WTC11 (cell line): ENCODE measurements around the gene FAM117B. TPM values are rescaled to one million over a fixed set of nuclear protein-coding genes. Genes with fewer than 3 reads are reported as not detected.
A peak's percentile ranks its signal among the peaks of the same experiment; 100 is the strongest.

ENCODE experiments used
- ATAC-seq: fragments of 200-7000 bp; cut with Tn5 transposase; 2 replicates; pipeline ENCODE4 v1.10.0; 2021; ENCODE audit warnings: mild to moderate bottlenecking, moderate library complexity
- CTCF ChIA-PET: fragments of 300-600 bp; sonication (Branson Sonifier 250); formaldehyde crosslinking; loops from one replicate; lab custom pipeline; 2021; ENCODE audit warnings: antibody characterized with exemption; lab: Charles Lee
- POLR2A ChIA-PET: fragments of 350-600 bp; sonication (Branson Sonifier 250); formaldehyde crosslinking; loops from one replicate; lab custom pipeline; 2021; ENCODE audit warnings: antibody characterized with exemption; lab: Charles Lee
- DNase-seq: peaks from one replicate; pipeline ENCODE4 v3.0.0; 2021; ENCODE audit warnings: low spot score
- H3K27ac Mint-ChIP-seq: 2 replicates; pipeline ENCODE4 v1.8.0; 2021; ENCODE audit warnings: mixed read lengths
- H3K27me3 Mint-ChIP-seq: 2 replicates; pipeline ENCODE4 v1.8.0; 2021; ENCODE audit warnings: low read depth, mild to moderate bottlenecking, moderate library complexity, mixed read lengths
- H3K36me3 Mint-ChIP-seq: 2 replicates; pipeline ENCODE4 v1.8.0; 2021; ENCODE audit warnings: mixed read lengths
- H3K4me1 Mint-ChIP-seq: 2 replicates; pipeline ENCODE4 v1.8.0; 2022; ENCODE audit warnings: mixed read lengths
- H3K4me3 Mint-ChIP-seq: 2 replicates; pipeline ENCODE4 v1.8.0; 2021; ENCODE audit warnings: mild to moderate bottlenecking, moderate library complexity, mixed read lengths
- H3K9me3 Mint-ChIP-seq: 2 replicates; pipeline ENCODE4 v1.8.0; 2021; ENCODE audit warnings: mixed read lengths
- CBFB ChIP-seq: sonication (generic); formaldehyde crosslinking; IDR thresholded peaks from 2 replicates; pipeline ENCODE4 v1.8.1; 2022; ENCODE audit warnings: mild to moderate bottlenecking, low read depth, missing genetic modification reagents
- E2F1 ChIP-seq: sonication (generic); formaldehyde crosslinking; IDR thresholded peaks from 2 replicates; pipeline ENCODE4 v1.8.0; 2022; ENCODE audit warnings: mild to moderate bottlenecking, missing genetic modification reagents
- EMX1 ChIP-seq: fragments of 250-450 bp; sonication (Bioruptor Pico); IDR thresholded peaks from 2 replicates; pipeline ENCODE4 v1.8.0; 2021; ENCODE audit warnings: mild to moderate bottlenecking
- MXD4 ChIP-seq: fragments of 250-450 bp; sonication (Bioruptor Pico); IDR thresholded peaks from 2 replicates; pipeline ENCODE4 v1.8.0; 2021; ENCODE audit warnings: mild to moderate bottlenecking, moderate library complexity, borderline replicate concordance
- NR2C2 ChIP-seq: sonication (generic); formaldehyde crosslinking; IDR thresholded peaks from 2 replicates; pipeline ENCODE4 v1.8.0; 2022; ENCODE audit warnings: mild to moderate bottlenecking, missing genetic modification reagents
- NR3C1 ChIP-seq: sonication (generic); formaldehyde crosslinking; conservative IDR thresholded peaks from 2 replicates; pipeline ENCODE4 v1.8.1; 2023; ENCODE audit warnings: low read depth, mild to moderate bottlenecking, missing genetic modification reagents
- PREB ChIP-seq: sonication (generic); formaldehyde crosslinking; IDR thresholded peaks from 2 replicates; pipeline ENCODE4 v1.8.1; 2022; ENCODE audit warnings: mild to moderate bottlenecking, missing genetic modification reagents, moderate library complexity, borderline replicate concordance
- SMAD4 ChIP-seq: sonication (generic); formaldehyde crosslinking; IDR thresholded peaks from 2 replicates; pipeline ENCODE4 v1.8.0; 2022; ENCODE audit warnings: mild to moderate bottlenecking, missing genetic modification reagents
- ZBTB21 ChIP-seq: sonication (generic); formaldehyde crosslinking; IDR thresholded peaks from 2 replicates; pipeline ENCODE4 v1.8.1; 2023; ENCODE audit warnings: mild to moderate bottlenecking, missing genetic modification reagents, borderline replicate concordance
- ZNF317 ChIP-seq: sonication (generic); formaldehyde crosslinking; IDR thresholded peaks from 2 replicates; pipeline ENCODE4 v1.8.1; 2023; ENCODE audit warnings: low read depth, mild to moderate bottlenecking, moderate library complexity, missing genetic modification reagents, borderline replicate concordance
- ZNF425 ChIP-seq: fragments of 250-450 bp; sonication (Bioruptor Pico); conservative IDR thresholded peaks from 2 replicates; pipeline ENCODE4 v1.9.0; 2021; ENCODE audit warnings: mild to moderate bottlenecking
- total RNA-seq: library from RNA; stranded (reverse); gene quantifications from 3 replicates; pipeline ENCODE4 v1.2.3, GENCODE V29; 2021
- TF ChIP-seq, protein P1 (sequence below): sonication (generic); formaldehyde crosslinking; IDR thresholded peaks from 2 replicates; pipeline ENCODE4 v1.8.0; 2023; ENCODE audit warnings: missing genetic modification reagents, mild to moderate bottlenecking, borderline replicate concordance
- TF ChIP-seq, protein P2 (sequence below): fragments of 250-450 bp; sonication (Bioruptor Pico); IDR thresholded peaks from 2 replicates; pipeline ENCODE4 v2.1.2; 2022; ENCODE audit warnings: mild to moderate bottlenecking, moderate library complexity
- TF ChIP-seq, protein P3 (sequence below): sonication (generic); formaldehyde crosslinking; IDR thresholded peaks from 2 replicates; pipeline ENCODE4 v1.8.0; 2022; ENCODE audit warnings: mild to moderate bottlenecking, missing genetic modification reagents
- TF ChIP-seq, protein P4 (sequence below): sonication (generic); formaldehyde crosslinking; IDR thresholded peaks from 2 replicates; pipeline ENCODE4 v1.8.0; 2023; ENCODE audit warnings: missing genetic modification reagents

The FAM117B gene
- total RNA-seq, 1 experiment from 2014 or later = 18.1 TPM

GRCh38 chr2:202689898-202690297, 55.1 kb downstream of the FAM117B start:
- no peak for TF ChIP-seq ZBTB21 (CRISPR knock-in tag)
- TF ChIP-seq, protein P1, sequence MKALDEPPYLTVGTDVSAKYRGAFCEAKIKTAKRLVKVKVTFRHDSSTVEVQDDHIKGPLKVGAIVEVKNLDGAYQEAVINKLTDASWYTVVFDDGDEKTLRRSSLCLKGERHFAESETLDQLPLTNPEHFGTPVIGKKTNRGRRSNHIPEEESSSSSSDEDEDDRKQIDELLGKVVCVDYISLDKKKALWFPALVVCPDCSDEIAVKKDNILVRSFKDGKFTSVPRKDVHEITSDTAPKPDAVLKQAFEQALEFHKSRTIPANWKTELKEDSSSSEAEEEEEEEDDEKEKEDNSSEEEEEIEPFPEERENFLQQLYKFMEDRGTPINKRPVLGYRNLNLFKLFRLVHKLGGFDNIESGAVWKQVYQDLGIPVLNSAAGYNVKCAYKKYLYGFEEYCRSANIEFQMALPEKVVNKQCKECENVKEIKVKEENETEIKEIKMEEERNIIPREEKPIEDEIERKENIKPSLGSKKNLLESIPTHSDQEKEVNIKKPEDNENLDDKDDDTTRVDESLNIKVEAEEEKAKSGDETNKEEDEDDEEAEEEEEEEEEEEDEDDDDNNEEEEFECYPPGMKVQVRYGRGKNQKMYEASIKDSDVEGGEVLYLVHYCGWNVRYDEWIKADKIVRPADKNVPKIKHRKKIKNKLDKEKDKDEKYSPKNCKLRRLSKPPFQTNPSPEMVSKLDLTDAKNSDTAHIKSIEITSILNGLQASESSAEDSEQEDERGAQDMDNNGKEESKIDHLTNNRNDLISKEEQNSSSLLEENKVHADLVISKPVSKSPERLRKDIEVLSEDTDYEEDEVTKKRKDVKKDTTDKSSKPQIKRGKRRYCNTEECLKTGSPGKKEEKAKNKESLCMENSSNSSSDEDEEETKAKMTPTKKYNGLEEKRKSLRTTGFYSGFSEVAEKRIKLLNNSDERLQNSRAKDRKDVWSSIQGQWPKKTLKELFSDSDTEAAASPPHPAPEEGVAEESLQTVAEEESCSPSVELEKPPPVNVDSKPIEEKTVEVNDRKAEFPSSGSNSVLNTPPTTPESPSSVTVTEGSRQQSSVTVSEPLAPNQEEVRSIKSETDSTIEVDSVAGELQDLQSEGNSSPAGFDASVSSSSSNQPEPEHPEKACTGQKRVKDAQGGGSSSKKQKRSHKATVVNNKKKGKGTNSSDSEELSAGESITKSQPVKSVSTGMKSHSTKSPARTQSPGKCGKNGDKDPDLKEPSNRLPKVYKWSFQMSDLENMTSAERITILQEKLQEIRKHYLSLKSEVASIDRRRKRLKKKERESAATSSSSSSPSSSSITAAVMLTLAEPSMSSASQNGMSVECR (CRISPR knock-in tag) = no peak
- TF ChIP-seq, all 79 proteins: peak for 0
- Mint-ChIP-seq H3K4me1 (peaks cover 15% of the 10 kb centered on the region), H3K36me3 (no peaks in the 10 kb centered on the region), H3K4me3 (no peak overlapping the region), H3K27ac (no peak overlapping the region), H3K27me3 (no peaks in the 10 kb centered on the region), H3K9me3 (no peaks in the 10 kb centered on the region)
- ChIA-PET POLR2A (no interaction called here), CTCF (no interaction called here)
- DNase-seq (no peak), ATAC-seq (no peak)

DNA sequence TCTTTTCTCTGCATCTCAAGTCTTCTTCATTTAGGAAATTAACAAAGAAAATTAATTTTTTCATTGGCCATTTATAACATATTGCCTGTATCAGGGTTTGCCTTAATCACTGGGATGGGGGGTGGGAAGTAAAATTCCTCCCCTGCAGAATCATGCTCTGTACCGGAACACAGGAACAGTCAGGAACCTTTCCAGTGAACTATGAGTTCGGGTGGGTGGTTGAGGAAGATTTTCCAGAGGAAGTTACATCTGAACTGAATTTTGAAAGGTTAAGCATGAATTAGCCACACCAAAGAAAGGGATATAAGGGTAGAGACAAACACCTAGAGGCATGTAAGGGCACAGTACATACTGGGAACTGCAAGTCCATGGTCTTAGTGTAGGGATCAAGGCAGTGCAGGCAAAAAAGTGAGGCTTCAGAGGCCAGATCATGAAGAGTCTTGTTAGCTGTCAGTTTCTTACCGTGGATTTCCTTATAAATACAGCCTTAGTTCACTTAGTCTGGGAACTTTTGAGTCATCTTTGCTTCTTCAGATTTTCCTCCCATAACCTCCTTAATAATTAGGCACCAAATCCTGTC, 55.6 kb downstream of the FAM117B start:
- H3K4me3 Mint-ChIP-seq = no peak overlapping the region
- CTCF ChIA-PET = no interaction called here
- POLR2A ChIA-PET = no interaction called here
- TF ChIP-seq PREB (CRISPR knock-in tag) (no peak), NR2C2 (CRISPR knock-in tag) (no peak), SMAD4 (CRISPR knock-in tag) (no peak), MXD4 (no peak), CBFB (CRISPR knock-in tag) (no peak), E2F1 (no peak)
- TF ChIP-seq, protein P2, sequence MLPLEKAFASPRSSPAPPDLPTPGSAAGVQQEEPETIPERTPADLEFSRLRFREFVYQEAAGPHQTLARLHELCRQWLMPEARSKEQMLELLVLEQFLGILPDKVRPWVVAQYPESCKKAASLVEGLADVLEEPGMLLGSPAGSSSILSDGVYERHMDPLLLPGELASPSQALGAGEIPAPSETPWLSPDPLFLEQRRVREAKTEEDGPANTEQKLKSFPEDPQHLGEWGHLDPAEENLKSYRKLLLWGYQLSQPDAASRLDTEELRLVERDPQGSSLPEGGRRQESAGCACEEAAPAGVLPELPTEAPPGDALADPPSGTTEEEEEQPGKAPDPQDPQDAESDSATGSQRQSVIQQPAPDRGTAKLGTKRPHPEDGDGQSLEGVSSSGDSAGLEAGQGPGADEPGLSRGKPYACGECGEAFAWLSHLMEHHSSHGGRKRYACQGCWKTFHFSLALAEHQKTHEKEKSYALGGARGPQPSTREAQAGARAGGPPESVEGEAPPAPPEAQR (CRISPR knock-in tag) = no peak
- DNase-seq (no peak), ATAC-seq (peak; percentile 44; the same call in 1 of the 2 replicates)
- no peaks in the 10 kb centered on the region for H3K9me3 Mint-ChIP-seq
- peaks cover 15% of the 10 kb centered on the region for H3K4me1 Mint-ChIP-seq
- H3K27me3 Mint-ChIP-seq = no peaks in the 10 kb centered on the region
- H3K27ac Mint-ChIP-seq = no peak overlapping the region; the same call in 1 of the 2 replicates
- no peaks in the 10 kb centered on the region for H3K36me3 Mint-ChIP-seq

DNA sequence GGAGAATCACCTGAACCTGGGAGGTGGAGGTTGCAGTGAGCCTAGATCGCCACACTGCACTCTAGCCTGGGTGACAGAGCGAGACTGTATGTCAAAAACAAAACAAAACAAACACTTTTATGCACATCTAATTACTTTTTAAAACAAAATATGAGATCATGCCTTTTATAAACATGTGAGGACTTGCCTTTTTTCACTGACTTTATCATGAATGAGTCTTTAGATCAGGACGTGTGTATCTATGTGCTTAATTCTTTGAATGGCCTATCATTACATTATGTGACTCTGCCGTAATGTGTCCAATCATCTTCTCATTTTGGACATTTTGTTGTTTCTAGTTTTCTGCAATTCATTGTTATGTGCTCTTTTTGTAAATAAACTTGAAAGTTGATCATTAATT, 58.7 kb downstream of the FAM117B start:
- Mint-ChIP-seq H3K4me1 (no peaks in the 10 kb centered on the region), H3K27me3 (no peaks in the 10 kb centered on the region), H3K9me3 (no peaks in the 10 kb centered on the region), H3K4me3 (no peak overlapping the region), H3K36me3 (peaks cover 10% of the 10 kb centered on the region), H3K27ac (peak overlapping the region; percentile 34)
- ATAC-seq = no peak
- CTCF ChIA-PET = no interaction called here
- no peak for DNase-seq
- POLR2A ChIA-PET = no interaction called here
- TF ChIP-seq, protein P3, sequence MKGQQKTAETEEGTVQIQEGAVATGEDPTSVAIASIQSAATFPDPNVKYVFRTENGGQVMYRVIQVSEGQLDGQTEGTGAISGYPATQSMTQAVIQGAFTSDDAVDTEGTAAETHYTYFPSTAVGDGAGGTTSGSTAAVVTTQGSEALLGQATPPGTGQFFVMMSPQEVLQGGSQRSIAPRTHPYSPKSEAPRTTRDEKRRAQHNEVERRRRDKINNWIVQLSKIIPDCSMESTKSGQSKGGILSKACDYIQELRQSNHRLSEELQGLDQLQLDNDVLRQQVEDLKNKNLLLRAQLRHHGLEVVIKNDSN = no peak
- TF ChIP-seq, protein P4, sequence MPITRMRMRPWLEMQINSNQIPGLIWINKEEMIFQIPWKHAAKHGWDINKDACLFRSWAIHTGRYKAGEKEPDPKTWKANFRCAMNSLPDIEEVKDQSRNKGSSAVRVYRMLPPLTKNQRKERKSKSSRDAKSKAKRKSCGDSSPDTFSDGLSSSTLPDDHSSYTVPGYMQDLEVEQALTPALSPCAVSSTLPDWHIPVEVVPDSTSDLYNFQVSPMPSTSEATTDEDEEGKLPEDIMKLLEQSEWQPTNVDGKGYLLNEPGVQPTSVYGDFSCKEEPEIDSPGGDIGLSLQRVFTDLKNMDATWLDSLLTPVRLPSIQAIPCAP (CRISPR knock-in tag) = no peak
- no peak for TF ChIP-seq EMX1
- TF ChIP-seq NR2C2 (CRISPR knock-in tag) = no peak
- TF ChIP-seq ZNF317 (CRISPR knock-in tag) = no peak
- no peak for TF ChIP-seq ZNF425 (CRISPR knock-in tag)
- TF ChIP-seq, protein P2 (CRISPR knock-in tag) = no peak
- TF ChIP-seq NR3C1 (CRISPR knock-in tag) = no peak
